HG03095 (cell line): Measurements from ENCODE around the gene C2CD5.
"Not testable (repeated sequence)": the region's sequence is repeated elsewhere in the genome, so short reads cannot be mapped to it uniquely, and the experiment has no call there.

Experiments
- ATAC-seq: cut with Tn5 transposase; IDR thresholded peaks from one replicate; pipeline ENCODE4 v1.9.1; 2021; ENCODE audit warnings: moderate library complexity; ENCODE audit not compliant: unreplicated experiment

Gene C2CD5

GRCh38 chr12:22544038-22544979, at the start of gene C2CD5:
Gene C2CD5, minus strand, starts transcription at chr12:22544542. Its CDS starts 392 bp downstream, at chr12:22544150.
- ATAC-seq = peak; percentile 77

GRCh38 chr12:22593864-22594263, 49.5 kb upstream of the C2CD5 start:
- ATAC-seq = no peak

- no peak for ATAC-seq
Measured at GRCh38 chr12:22588817-22589216, 44.5 kb upstream of the C2CD5 start.

GRCh38 chr12:22578328-22578727, 34.0 kb upstream of the C2CD5 start:
- ATAC-seq = no peak

- no peak for ATAC-seq
Measured at GRCh38 chr12:22577667-22578066, 33.3 kb upstream of the C2CD5 start.

GRCh38 chr12:22576473-22576872, 32.1 kb upstream of the C2CD5 start:
- no peak for ATAC-seq

- no peak for ATAC-seq
Measured at GRCh38 chr12:22576065-22576464, 31.7 kb upstream of the C2CD5 start.

GRCh38 chr12:22574921-22575320, 30.6 kb upstream of the C2CD5 start:
- ATAC-seq = no peak

- ATAC-seq = no peak
Measured at GRCh38 chr12:22573181-22573580, 28.8 kb upstream of the C2CD5 start.

GRCh38 chr12:22569253-22569652, 24.9 kb upstream of the C2CD5 start:
- ATAC-seq = no peak

GRCh38 chr12:22562036-22563028, 18.0 kb upstream of the C2CD5 start:
- no peak for ATAC-seq

GRCh38 chr12:22554750-22555149, 10.4 kb upstream of the C2CD5 start:
- ATAC-seq = not testable (repeated sequence)

- ATAC-seq = no peak
Measured at GRCh38 chr12:22551624-22552023, 7.3 kb upstream of the C2CD5 start.

- no peak for ATAC-seq
Measured at GRCh38 chr12:22545255-22545654, 913 bp upstream of the C2CD5 start.

- ATAC-seq = peak; percentile 47
Measured at GRCh38 chr12:22543246-22544037, 900 bp downstream of the C2CD5 start.

GRCh38 chr12:22541496-22542155, 2.7 kb downstream of the C2CD5 start:
- no peak for ATAC-seq

GRCh38 chr12:22539055-22539454, 5.3 kb downstream of the C2CD5 start:
- ATAC-seq = no peak

GRCh38 chr12:22538311-22538710, 6.0 kb downstream of the C2CD5 start:
- ATAC-seq = no peak

- ATAC-seq = no peak
Measured at GRCh38 chr12:22536971-22537544, 7.3 kb downstream of the C2CD5 start.
